Testis (tissue), 3 donors: Measurements from ENCODE around the gene HP1BP3. TPM values are rescaled to one million over a fixed set of nuclear protein-coding genes. Genes with fewer than 3 reads are reported as not detected.

Experiments
- DNase-seq: peaks from one replicate; pipeline ENCODE4 v3.0.0-alpha.2; 2019
- H3K27ac ChIP-seq, 2 donors: fragments of 200-600 bp; sonication (generic); one replicate each; pipeline ENCODE4 v1.5.1; 2019
- H3K27me3 ChIP-seq: fragments of 200-600 bp; sonication (generic); one replicate; pipeline ENCODE4 v1.5.1; 2019
- H3K36me3 ChIP-seq: fragments of 200-600 bp; sonication (generic); one replicate; pipeline ENCODE4 v1.5.1; 2017; ENCODE audit warnings: low read depth; ENCODE audit errors: missing control alignments
- H3K4me1 ChIP-seq: fragments of 200-600 bp; sonication (generic); one replicate; pipeline ENCODE4 v1.5.1; 2019
- H3K4me3 ChIP-seq, 2 donors: fragments of 200-600 bp; sonication (generic); one replicate each; pipeline ENCODE4 v1.5.1; 2017 to 2019
- H3K9me3 ChIP-seq: fragments of 200-600 bp; sonication (generic); one replicate; pipeline ENCODE4 v1.5.1; 2017
- POLR2A ChIP-seq: fragments of 450-650 bp; IDR thresholded peaks from one replicate; pipeline ENCODE4 v1.6.1; 2017; ENCODE audit warnings: antibody characterized with exemption, mild to moderate bottlenecking, moderate library complexity
- WGBS, 2 donors: methylation state at CpG; one replicate each; pipeline ENCODE4 v1.1.5; 2018; 5-methylcytosine and 5-hydroxymethylcytosine counted together
- intact Hi-C: fragments of 100-400 bp; cut with DNase I; formaldehyde crosslinking; loops from one replicate; pipeline ENCODE4 v1.15.1; 2023; ENCODE audit warnings: low total_unique reads
- polyA plus RNA-seq: library from polyadenylated mRNA; stranded (reverse); fragments of 350-450 nt; fragmentation: Illumina TruSeq; extraction: RNeasy Lipid Tissue Mini Kit (QIAGEN cat#74804); gene quantifications from one replicate; pipeline ENCODE4 v1.2.3, GENCODE V29; 2014; ENCODE audit warnings: low read depth, low replicate concordance; ENCODE audit not compliant: insufficient read depth
- total RNA-seq, 2 donors: library from RNA; depleted of rRNA; stranded (reverse); fragments of >200 nt; gene quantifications; one replicate each; pipeline ENCODE4 v1.2.3, GENCODE V29; 2016
- TF ChIP-seq, protein P1 (sequence below), 3 experiments: fragments of 450-650 bp in 2 of 3; fragments of 200-600 bp in 1 of 3; sonication (generic) in 1 of 3; IDR thresholded peaks; one replicate each; pipeline ENCODE4 v1.5.1; 2016 to 2019; ENCODE audit warnings: antibody characterized with exemption in 3 of 3, mild to moderate bottlenecking in 2 of 3, moderate library complexity in 1 of 3

HP1BP3 gene
- total and polyA plus RNA-seq, 3 donors from 2014 or later = 165 to 401 (median 347) TPM

DNA sequence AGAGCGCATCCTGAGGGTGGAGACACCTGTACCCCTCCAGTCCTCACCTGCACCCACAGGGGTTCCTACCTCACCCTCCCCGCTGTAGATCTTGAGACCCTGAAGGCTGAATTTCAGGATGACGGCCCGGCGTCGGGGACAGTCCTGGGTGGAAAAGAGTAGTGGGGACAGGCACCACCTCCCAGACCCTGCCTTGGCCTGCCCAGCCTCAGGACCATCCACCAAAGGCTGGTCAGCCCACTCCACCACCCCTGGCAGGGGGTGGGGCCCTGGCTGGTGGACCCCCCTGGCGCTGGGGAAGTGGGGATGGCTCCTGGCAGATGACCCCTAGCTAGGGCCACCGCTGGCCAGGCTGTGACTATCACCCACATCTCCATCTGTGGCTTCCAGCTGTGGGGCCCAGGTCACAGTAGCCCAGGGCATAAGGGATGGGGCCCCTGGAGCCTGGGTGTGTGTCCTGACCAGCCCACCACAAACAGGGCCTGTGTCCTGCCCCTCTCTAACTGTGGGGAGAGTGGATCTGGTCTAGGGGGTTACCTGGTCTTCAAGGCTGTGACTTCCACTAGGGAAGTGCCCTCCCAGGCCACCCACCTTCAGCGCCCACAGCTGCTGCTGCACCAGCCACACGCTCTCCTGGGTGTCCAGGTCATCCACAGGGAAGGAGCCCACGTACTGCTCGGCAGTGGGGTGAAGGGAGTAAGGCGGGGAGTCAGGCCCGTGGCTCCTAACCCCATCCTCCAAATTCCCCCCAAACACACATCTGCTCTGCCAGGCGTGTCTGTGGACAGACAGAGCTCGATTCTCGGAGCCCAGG is 60.0 kb downstream of the HP1BP3 start:
- DNase-seq = peak; percentile 4
- intact Hi-C loops = no loop called here
- no peak overlapping the region for H3K4me3 ChIP-seq

DNA sequence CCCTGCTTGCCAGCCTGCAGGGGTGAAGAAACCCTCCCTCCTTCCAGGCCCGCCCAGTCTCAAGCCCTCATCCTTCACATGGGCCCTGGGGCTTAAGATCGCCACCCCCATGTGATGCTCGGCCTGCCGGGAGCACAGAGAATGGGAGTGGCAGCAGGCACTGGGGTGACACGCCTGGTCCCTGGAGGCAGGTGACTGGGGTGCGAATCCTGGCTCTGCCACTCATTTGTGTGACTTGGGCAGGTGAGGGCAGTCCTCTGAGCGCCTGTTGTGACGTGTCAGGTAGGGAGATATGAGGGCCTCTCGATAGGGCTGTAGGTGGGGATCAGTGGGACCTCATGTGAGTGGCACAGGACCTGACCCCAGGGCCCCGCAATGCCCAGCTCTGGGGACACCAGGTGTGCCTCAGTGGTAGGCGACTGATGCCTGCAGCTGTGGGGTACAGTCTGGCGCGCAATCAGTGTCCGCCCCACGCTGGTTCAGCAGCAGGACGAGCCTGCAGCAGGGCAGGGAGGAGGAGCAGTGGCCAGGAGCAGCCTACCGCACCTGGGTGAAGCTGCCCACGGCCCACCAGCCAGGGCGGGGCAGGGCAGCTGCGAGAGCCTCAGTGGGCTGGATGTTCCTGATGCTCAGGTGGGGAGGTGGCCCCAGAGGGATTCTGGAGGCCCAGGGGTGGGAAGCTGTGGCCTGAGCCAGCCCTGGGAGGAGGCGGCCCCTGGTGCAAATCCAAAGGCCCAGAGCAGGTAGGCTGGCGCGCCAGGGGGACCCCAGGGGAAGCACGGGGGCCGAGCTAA is 60.8 kb downstream of the HP1BP3 start:
- H3K36me3 ChIP-seq = no peaks in the 10 kb centered on the region
- H3K4me3 ChIP-seq = no peak overlapping the region
- H3K27ac ChIP-seq = no peak overlapping the region
- no peak for DNase-seq
- WGBS, 2 donors = 95 to 97% methylated on average over 11 to 23 of the region's 25 CpGs
- no peaks in the 10 kb centered on the region for H3K27me3 ChIP-seq
- no peaks in the 10 kb centered on the region for H3K4me1 ChIP-seq
- H3K9me3 ChIP-seq = no peaks in the 10 kb centered on the region
- TF ChIP-seq POLR2A = no peak
- TF ChIP-seq, protein P1, sequence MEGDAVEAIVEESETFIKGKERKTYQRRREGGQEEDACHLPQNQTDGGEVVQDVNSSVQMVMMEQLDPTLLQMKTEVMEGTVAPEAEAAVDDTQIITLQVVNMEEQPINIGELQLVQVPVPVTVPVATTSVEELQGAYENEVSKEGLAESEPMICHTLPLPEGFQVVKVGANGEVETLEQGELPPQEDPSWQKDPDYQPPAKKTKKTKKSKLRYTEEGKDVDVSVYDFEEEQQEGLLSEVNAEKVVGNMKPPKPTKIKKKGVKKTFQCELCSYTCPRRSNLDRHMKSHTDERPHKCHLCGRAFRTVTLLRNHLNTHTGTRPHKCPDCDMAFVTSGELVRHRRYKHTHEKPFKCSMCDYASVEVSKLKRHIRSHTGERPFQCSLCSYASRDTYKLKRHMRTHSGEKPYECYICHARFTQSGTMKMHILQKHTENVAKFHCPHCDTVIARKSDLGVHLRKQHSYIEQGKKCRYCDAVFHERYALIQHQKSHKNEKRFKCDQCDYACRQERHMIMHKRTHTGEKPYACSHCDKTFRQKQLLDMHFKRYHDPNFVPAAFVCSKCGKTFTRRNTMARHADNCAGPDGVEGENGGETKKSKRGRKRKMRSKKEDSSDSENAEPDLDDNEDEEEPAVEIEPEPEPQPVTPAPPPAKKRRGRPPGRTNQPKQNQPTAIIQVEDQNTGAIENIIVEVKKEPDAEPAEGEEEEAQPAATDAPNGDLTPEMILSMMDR (IDR thresholded peaks at IDR 0.05) = no peak
- intact Hi-C loops = no loop called here

More for the DNA sequence above, 60.0 kb downstream of the HP1BP3 start:
- Histone ChIP-seq H3K27ac (no peak overlapping the region), H3K36me3 (no peaks in the 10 kb centered on the region), H3K27me3 (no peaks in the 10 kb centered on the region), H3K9me3 (no peaks in the 10 kb centered on the region), H3K4me1 (peaks cover under 1% of the 10 kb centered on the region)
- WGBS, 2 donors = 92 to 99% methylated on average over 10 to 14 of the region's 17 CpGs
- no peak for TF ChIP-seq POLR2A
- TF ChIP-seq, protein P1 (IDR thresholded peaks at IDR 0.05) = no peak

DNA sequence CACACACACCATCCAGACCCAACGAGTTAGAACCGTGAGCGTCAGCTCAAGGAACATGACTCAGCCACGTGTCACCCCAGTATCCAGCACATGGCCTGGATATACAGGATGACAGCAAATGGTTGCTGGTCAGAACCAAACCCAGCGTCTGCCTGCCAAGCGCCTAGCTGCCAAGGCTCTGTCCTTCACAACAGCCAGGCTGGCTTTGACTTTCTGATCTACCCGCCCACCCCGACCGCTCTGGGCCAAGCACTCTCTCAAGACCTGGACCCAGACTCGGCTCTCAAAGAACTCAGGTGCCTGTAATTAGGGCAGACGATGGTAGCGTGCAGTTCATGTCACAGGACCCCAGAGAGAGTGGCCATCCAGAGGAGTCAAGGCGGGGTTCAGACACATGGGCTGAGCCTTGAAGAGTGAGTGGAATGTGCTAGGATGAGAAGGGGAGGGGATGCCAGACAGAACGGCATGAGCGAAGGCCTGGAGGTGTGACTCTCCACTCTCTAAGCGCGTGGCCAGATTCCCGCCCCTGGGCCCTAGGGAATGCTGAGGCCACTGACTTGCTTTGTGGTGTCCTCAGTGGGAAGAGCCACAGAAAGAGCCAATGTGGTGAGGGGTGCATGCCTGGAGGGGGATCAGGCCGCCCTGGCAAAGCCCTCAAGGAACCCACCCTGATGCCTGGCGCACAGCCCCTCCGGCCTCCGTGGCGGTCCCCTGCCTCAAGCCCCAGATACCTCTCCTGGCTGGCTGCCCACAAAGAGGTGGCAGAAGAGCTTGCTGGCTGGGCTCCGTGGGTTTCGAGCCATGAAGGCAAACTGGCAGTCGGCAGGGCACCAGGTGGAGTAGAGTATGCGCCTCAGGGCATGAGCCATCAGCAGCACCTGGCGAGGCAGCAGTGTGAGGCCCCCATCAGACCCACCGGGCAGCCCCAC is 61.7 kb downstream of the HP1BP3 start:
- Histone ChIP-seq H3K27ac (no peak overlapping the region), H3K36me3 (no peaks in the 10 kb centered on the region), H3K27me3 (no peaks in the 10 kb centered on the region), H3K4me3 (no peak overlapping the region), H3K4me1 (no peaks in the 10 kb centered on the region), H3K9me3 (no peaks in the 10 kb centered on the region)
- DNase-seq = no peak
- no peak for TF ChIP-seq POLR2A
- intact Hi-C loops = no loop called here
- WGBS, 2 donors = 79 to 86% methylated on average over 12 to 29 of the region's 29 CpGs

DNA sequence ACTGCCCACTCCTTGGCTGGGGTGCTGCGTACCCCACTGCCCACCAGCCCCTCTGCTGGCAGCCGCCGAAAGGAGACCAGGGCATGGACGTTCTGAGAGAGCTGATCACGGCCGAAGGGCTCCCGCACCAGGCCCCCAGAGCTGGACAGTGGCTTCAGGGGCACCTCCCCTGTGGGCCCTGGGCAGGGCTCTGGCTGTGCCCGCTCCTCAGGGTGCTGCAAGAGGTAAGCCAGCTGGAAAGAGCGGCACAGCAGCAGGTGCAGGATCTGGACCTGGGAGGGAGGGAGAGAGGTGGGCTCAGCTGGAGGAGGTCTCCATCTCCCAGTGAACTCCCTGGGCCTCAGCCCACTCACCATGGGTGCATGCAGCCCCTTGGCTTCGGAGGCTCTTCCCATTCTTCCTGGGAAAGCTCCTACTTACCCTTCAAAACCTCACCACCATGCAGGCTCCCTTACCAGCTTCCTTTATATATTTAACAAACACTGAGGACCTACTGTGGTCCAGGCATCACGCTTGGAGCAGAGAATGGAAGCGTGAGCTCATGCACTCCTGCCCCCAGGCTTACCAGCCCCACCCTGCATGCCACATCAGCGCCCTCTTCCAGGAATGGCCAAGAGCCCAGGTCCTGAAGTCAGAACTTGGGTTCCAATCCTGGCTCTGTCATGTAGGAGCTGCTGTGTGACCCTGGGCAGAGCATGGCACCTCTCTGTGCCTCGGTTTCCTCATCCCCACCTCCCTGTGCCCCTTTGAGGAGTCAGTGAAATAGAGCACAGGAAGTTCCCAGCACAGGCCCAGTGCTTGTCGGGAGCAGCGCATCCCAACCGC is 62.5 kb downstream of the HP1BP3 start:
- WGBS, 2 donors = 87 to 95% methylated on average over 9 to 17 of the region's 17 CpGs
- TF ChIP-seq POLR2A = no peak
- Histone ChIP-seq H3K27ac (no peak overlapping the region), H3K9me3 (no peaks in the 10 kb centered on the region), H3K4me1 (no peaks in the 10 kb centered on the region), H3K36me3 (no peaks in the 10 kb centered on the region), H3K4me3 (no peak overlapping the region), H3K27me3 (no peaks in the 10 kb centered on the region)
- intact Hi-C loops = no loop called here
- no peak for DNase-seq
